Ovary (tissue), 9 donors: ENCODE measurements around the gene TRIM41. TPM values are rescaled to one million over a fixed set of nuclear protein-coding genes. Genes with fewer than 3 reads are reported as not detected.

Experiments used
- DNase-seq, 5 donors: peaks; one replicate each; pipeline ENCODE4 v3.0.0-alpha.2; 2019 to 2020
- H3K27ac ChIP-seq, 2 donors: fragments of 200-600 bp; one replicate each; pipeline versions ENCODE4 v1.5.1 to v1.8.0; 2019 to 2022
- H3K27me3 ChIP-seq: fragments of 200-600 bp; one replicate; pipeline ENCODE4 v1.8.0; 2022
- H3K36me3 ChIP-seq: fragments of 200-600 bp; sonication (generic); one replicate; pipeline ENCODE4 v1.5.1; 2019
- H3K4me1 ChIP-seq: one replicate; pipeline ENCODE4 v1.8.1; 2013; ENCODE audit warnings: mild to moderate bottlenecking, moderate library complexity; ENCODE audit not compliant: insufficient read depth
- H3K4me3 ChIP-seq: fragments of 200-600 bp; sonication (generic); one replicate; pipeline ENCODE4 v1.5.1; 2017
- H3K9me3 ChIP-seq, 2 donors: fragments of 200-600 bp in 1 of 2; sonication (generic) in 1 of 2; one replicate each; pipeline versions ENCODE4 v1.5.1 to v1.8.1; 2013 to 2019; ENCODE audit warnings: mild to moderate bottlenecking in 1 of 2, moderate library complexity in 1 of 2
- EP300 ChIP-seq: sonication (generic); formaldehyde crosslinking; IDR thresholded peaks from one replicate; pipeline ENCODE4 v1.6.1; 2017; ENCODE audit warnings: antibody characterized with exemption
- POLR2A ChIP-seq: fragments of 450-650 bp; IDR thresholded peaks from one replicate; pipeline ENCODE4 v1.6.1; 2017; ENCODE audit warnings: antibody characterized with exemption, mild to moderate bottlenecking, moderate library complexity
- WGBS, 3 donors: extraction: QIAGEN DNeasy Blood & Tissue Kit in 1 of 3; methylation state at CpG; one replicate each; pipeline versions ENCODE4 v1.1.5 to v1.1.7; 2013 to 2017; 5-methylcytosine and 5-hydroxymethylcytosine counted together
- intact Hi-C, 4 donors: fragments of 100-400 bp; cut with DNase I; formaldehyde crosslinking; loops; one replicate each; pipeline versions ENCODE4 v1.11.0 to v1.15.1; 2022 to 2023
- polyA plus RNA-seq, 2 donors: library from polyadenylated mRNA; stranded (reverse); fragments of 200-250 nt in 1 of 2; fragments of 350-450 nt in 1 of 2; fragmentation: Illumina TruSeq in 1 of 2; extraction: RNeasy Lipid Tissue Mini Kit (QIAGEN cat#74804) in 1 of 2; gene quantifications; one replicate each; pipeline ENCODE4 v1.2.3, GENCODE V29; 2013 to 2014
- total RNA-seq, 7 donors: library from RNA; depleted of rRNA in 2 of 7; stranded (reverse); fragments of >200 nt in 2 of 7; fragmentation: NEBNext Ultra II Directional in 3 of 7; extraction: Animal tissue kit (Norgen Biotek cat#: 25700) in 3 of 7; gene quantifications; one replicate each; pipeline versions ENCODE4 v1.1.0 to v1.2.4, GENCODE V29; 2016 to 2023
- TF ChIP-seq, protein P1 (sequence below), 3 donors: fragments of 450-650 bp in 2 of 3; fragments of 200-600 bp in 1 of 3; IDR thresholded peaks; one replicate each; pipeline versions ENCODE4 v1.5.1 to v1.8.0; 2016 to 2022; ENCODE audit warnings: antibody characterized with exemption in 3 of 3, mild to moderate bottlenecking in 1 of 3
- donor health status: DM: no; HTN: no; CAD: no; lungs with moderate emphysema.
- donor health status: DM: no; HTN: no; CAD: no.
- donor health status: Bipolar disorder and iron deficiency.
- donor health status: DM: yes; HTN: yes; CAD: no.
- donor health status: DM: no; HTN: no; CAD: no.
- donor health status: DM: yes; HTN: yes; CAD: no.

Gene TRIM41
- total and polyA plus RNA-seq, 9 donors = 8.2 to 22.7 (median 15.4) TPM

- Histone ChIP-seq H3K4me1 (peaks cover 11% of the 10 kb centered on the region), H3K27ac (no peak overlapping the region), H3K4me3 (no peak overlapping the region), H3K9me3 (no peaks in the 10 kb centered on the region), H3K36me3 (no peaks in the 10 kb centered on the region), H3K27me3 (no peaks in the 10 kb centered on the region)
- intact Hi-C loops = no loop called here
- TF ChIP-seq, protein P1, sequence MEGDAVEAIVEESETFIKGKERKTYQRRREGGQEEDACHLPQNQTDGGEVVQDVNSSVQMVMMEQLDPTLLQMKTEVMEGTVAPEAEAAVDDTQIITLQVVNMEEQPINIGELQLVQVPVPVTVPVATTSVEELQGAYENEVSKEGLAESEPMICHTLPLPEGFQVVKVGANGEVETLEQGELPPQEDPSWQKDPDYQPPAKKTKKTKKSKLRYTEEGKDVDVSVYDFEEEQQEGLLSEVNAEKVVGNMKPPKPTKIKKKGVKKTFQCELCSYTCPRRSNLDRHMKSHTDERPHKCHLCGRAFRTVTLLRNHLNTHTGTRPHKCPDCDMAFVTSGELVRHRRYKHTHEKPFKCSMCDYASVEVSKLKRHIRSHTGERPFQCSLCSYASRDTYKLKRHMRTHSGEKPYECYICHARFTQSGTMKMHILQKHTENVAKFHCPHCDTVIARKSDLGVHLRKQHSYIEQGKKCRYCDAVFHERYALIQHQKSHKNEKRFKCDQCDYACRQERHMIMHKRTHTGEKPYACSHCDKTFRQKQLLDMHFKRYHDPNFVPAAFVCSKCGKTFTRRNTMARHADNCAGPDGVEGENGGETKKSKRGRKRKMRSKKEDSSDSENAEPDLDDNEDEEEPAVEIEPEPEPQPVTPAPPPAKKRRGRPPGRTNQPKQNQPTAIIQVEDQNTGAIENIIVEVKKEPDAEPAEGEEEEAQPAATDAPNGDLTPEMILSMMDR (IDR thresholded peaks at IDR 0.05) = no peak
- TF ChIP-seq POLR2A (no peak), EP300 (no peak)
- whole genome bisulfite sequencing, 3 donors = 60 to 64% (median 62%) methylated on average over 7 of the region's 7 CpGs
- DNase-seq = no peak
Measured at GRCh38 chr5:181255836-181256578, 32.9 kb downstream of the TRIM41 start.

- 51 to 56% (median 51%) methylated on average over 3 of the region's 3 CpGs for WGBS, 3 donors
- Histone ChIP-seq H3K27ac (no peak overlapping the region), H3K9me3 (no peaks in the 10 kb centered on the region), H3K27me3 (no peaks in the 10 kb centered on the region), H3K4me1 (peaks cover 16% of the 10 kb centered on the region), H3K36me3 (no peaks in the 10 kb centered on the region), H3K4me3 (no peak overlapping the region)
- intact Hi-C loops = no loop called here
- TF ChIP-seq, protein P1 (IDR thresholded peaks at IDR 0.05) = no peak
- TF ChIP-seq POLR2A (no peak), EP300 (no peak)
- no peak for DNase-seq
Measured at GRCh38 chr5:181258576-181258975, 35.5 kb downstream of the TRIM41 start.

DNA sequence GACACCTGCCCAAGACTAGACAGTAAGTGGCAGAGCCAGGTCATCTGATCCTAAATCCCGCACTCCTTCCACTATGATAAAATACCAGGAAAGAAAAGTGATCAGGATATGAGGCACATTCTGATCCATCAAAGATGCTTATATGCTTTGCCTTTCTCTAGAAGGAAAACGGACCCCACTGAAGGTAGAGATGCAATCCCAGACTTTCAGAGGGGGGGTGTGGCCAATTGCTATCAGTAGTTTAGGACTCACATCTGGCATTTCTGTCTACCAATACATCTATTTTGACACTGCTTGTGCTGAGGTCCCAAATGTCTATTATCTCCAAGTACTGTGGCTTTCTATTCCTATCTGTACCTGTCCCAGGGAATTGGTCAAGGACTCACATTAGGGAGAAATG, 36.2 kb downstream of the TRIM41 start:
- DNase-seq = no peak
- TF ChIP-seq EP300 (no peak), POLR2A (no peak)
- TF ChIP-seq, protein P1 (IDR thresholded peaks at IDR 0.05) = no peak
- H3K36me3 ChIP-seq = no peaks in the 10 kb centered on the region
- 24 to 31% (median 30%) methylated on average over 2 of the region's 2 CpGs for WGBS, 3 donors
- peak overlapping the region; percentile 88 for H3K4me3 ChIP-seq
- no peak overlapping the region for H3K27ac ChIP-seq
- intact Hi-C loops = no loop called here
- H3K27me3 ChIP-seq = no peaks in the 10 kb centered on the region
- peaks cover 16% of the 10 kb centered on the region for H3K4me1 ChIP-seq
- no peaks in the 10 kb centered on the region for H3K9me3 ChIP-seq

DNA sequence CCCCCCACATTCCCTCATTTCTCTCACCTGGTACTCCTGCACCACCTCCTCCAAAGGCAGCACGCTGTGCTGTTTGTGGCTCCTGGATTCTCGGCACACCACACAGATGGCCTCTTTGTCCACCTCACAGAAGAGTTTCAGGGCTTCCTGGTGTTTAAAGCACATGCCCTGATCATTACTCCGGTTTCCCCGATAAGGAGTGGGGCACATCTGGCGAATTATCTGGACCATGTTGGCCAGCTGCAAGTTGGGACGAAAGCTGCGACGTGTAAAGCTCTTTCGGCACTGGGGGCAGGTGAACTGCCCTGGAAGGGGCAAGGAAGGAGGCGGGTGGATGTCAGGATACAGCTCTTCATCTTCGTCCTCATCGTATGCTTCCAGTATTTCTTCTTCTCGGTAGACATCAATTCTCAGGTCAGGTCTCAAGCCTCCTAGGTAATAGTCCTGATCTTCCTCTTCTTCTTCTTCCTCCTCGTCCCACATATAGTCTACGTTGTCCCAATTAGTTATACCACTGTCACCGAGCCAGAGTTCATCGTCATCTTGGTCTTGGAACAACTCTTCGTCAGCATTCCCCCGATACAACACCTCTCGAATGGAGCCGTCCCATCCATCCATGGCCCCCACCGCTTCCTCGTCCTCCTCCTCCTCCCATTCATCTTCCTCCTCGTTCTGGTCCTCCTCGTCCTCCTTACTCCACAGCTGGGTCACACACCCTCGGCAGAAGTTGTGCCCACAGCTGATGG, 37.1 kb downstream of the TRIM41 start:
- WGBS, 3 donors = 1% methylated on average over 26 of the region's 26 CpGs
- intact Hi-C loops = loop anchor here in 1 of 4 donors (5.0 kb wide), 1 partner anchor 73 kb away; no protein-coding TSS in a partner anchor
- peak overlapping the region in 1 of 2 donors; percentile 97 for H3K27ac ChIP-seq
- no peaks in the 10 kb centered on the region for H3K9me3 ChIP-seq
- no peaks in the 10 kb centered on the region for H3K27me3 ChIP-seq
- H3K4me1 ChIP-seq = peaks cover 16% of the 10 kb centered on the region
- TF ChIP-seq EP300 = no peak
- no peak for TF ChIP-seq POLR2A
- TF ChIP-seq, protein P1 (IDR thresholded peaks at IDR 0.05) = no peak
- no peak for DNase-seq
- H3K4me3 ChIP-seq = peak overlapping the region; percentile 88
- H3K36me3 ChIP-seq = no peaks in the 10 kb centered on the region
